HG03066 (cell line): Measurements from ENCODE around the gene NELFA.
"Not testable (repeated sequence)": the region's sequence is repeated elsewhere in the genome, so short reads cannot be mapped to it uniquely, and the experiment has no call there.

ENCODE experiments used
- ATAC-seq: cut with Tn5 transposase; IDR thresholded peaks from one replicate; pipeline ENCODE4 v1.9.1; 2021; ENCODE audit warnings: low read depth; ENCODE audit not compliant: unreplicated experiment

NELFA gene

DNA sequence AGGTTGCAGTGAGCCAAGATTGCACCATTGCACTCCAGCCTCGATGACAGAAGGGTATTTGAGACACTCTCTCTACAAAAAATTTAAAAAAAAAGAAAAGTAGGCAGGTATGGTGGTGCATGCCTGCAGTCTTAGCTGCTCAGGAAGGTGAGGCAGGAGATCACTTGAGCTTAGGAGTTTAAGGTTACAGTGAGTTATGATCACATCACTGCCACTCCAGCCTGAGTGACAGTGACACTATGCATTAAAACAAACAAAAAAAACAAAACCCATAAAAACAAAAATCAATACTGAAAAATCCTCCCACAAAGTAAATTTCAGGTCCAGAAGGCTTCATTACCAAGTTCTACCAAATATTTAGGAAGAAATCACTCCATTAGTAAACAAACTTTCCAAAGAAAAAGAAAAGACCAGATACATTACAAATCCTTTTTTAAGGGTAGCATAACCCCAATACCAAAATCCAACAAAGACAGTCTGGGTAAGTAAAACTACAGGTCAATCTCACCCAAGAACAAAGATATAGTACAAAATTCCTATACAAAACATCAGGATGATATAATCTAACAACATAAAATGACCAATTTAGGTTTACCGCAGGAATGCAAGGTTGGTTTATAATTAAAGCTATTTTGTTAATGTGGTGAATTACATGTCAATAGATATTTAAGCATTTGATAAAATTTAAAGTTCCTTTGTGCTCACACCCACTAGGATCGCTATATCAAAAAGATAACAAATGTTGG lies 11.7 kb downstream of the NELFA start:
- ATAC-seq = no peak

DNA sequence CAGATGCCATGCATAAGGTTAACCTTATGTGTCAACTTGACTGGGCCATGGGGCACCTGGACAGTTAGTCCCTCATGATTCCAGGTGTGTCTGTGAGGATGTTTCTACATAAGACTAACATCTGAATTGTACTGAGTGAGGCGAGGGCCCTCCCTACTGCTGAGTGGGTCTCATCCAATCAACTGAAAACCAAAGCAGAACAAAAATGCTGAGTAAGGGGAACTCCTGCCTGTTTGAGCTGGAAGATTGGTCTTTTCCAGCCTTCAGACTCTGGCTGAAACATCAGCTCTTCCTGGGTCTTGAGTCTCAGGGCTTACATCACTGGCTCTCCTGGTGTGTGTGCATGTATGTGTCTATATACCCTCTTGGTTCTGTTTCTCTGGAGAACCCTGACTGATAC lies 13.8 kb downstream of the NELFA start:
- no peak for ATAC-seq

DNA sequence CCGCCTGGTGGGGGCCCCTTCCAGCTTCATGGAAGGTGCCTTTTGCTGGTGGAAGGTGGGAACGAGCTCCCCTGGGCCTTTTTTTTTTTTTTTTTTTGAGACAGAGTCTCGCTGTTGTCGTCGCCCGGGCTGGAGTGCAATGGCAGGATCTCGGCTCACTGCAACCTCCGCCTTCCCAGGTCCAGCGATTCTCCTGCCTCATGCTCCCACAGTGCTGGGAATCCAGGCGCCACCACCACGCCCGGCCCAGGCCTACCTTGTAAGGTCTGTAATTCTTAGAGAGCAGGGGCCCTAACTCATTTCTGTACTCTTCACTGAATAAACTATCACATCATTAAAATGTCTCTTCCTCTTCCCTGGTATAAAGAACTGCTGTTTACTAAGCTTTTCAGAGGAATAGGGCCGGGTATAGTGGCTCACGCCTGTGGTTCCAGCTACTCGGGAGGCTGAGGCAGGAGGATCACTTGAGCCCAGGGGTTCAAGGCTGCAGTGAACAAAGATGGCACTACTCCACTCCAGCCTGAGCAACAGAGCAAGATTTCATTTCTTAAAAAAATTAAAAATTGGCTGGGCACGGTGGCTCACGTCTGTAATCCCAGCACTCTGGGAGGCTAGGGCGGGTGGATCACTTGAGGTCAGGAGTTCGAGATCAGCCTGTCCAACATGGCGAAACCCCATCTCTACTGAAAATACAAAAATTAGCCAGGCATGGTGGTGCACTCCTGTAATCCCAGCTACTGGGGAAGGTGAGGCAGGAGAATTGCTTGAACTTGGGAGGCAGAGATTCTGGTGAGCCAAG lies 14.9 kb downstream of the NELFA start:
- ATAC-seq = not testable (repeated sequence)

DNA sequence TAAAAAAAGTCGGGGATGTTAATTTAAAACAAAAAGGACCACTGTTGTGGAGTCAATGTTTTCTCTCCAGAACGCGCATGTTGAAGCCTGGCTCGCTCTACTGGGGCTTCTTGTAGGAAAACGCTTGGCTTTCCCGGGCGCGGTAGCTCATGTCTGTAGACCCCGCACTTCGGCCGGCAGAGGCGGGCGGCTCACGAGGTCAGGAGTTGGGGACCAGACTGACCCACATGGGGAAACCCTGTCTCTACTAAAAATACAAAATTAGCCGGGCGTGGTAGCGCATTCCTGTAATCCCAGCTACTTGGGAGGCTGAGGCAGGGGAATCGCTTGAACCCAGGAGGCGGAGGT lies 15.6 kb downstream of the NELFA start:
- no peak for ATAC-seq

DNA sequence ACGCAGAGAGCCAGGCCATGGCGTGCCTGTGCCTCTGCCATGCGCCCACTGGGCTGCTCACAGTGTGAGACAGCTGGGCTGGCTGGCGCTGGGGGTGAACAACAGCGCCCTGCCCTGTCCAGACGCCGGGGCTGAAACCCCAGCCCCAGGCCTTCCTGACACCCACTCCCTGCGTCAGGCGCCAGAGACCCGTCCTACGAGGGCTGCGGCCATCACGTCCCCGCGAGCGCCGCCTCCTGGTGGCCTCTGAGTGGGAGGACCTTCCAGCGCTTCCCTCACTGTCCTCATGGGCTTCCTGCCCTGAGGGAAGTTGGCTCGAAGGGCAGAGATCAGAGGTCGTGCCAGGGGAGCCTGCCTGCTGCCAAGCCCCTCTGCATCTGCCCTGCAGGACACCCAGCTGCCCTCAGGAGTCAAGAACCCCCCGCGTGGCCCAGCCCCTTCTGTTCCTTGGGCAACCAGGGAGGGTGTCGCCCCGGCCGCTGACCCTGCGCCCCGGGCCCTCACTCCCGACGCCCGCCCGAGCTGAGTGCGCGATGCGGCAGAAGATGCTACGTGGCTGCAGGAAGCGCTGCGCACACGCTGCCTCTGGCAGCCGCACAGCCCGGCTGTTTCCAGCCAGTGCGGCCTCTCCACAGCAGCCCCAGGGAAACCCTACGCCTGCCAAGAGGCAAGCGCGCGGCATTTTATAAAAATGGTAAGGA lies 16.2 kb downstream of the NELFA start:
- no peak for ATAC-seq

DNA sequence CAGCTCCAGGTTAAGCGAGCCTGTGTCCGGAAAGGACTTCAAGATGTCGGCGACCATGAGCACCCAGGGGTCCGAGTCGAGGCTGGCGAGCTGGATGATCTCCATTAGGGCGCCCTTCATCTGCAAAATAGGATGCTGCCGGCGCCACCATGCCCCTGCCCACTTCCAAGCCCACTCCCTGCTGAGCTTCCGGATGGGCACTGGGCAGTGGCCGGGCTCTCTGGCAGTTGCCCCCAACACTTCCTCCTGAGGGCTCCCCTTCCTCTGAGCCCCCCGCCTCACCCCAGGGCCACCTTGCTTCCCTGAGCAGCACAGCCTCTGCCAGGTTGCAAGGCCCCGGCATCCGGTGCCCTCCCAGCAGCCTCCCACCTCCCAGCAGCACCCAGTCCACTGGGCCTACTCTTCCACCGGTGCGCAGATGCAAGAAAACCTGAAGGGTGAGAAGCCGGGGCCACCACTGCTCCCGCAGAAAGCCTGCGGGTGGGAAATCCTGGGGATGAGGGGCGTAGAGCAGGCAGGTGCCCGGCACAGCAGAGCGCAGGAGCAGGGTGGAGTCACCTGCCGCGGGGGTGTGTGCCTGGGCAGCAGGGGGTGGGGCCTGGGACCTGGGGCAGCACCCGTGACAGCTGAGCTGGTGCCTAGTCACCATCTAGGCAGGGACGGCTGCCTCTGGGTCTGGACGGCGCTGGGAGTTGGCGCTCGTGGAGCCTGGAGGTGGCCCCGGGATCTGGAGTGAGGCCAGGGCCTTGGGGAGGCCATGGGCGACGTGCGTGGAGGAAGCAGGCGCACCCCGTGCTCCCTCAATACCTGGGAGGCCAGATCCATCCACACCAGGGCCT lies 17.0 kb downstream of the NELFA start:
- no peak for ATAC-seq

DNA sequence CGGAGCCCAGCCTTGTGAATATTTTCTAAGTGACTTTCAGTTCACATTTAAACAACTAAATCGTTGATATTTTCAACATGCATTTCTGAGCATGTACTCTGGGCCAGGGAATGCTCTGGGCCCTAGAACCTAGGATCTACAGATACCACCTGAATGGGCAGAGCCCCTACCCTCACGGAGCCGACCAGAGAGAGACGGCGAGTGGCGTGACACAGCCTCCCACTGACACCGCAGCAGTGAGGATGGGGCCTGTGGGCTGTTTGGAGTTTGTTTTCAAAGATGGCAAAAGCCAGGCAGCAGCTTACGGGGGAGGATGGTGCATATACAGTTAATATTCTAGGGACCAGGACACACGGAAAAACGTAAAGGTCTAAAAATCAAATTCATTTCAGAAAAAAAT lies 17.7 kb downstream of the NELFA start:
- no peak for ATAC-seq

DNA sequence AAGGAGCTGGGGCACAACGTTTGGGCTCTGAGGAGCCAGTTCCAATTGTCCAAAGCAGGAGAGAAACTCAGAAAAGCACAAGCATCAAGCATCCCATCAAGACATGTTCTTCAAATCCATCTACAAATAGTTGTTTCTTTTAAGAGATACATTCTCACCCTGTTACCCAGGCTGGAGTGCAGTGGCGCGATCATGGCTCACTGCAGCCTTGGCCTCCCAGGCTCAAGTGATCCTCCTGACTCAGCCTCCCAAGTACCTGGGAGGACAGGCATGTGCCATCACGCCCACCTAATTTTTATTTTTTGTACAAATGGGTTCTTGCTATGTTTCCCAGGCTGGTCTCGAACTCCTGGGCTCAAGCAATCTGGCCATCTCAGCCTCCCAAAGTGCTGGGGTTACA lies 18.1 kb downstream of the NELFA start:
- ATAC-seq = no peak

DNA sequence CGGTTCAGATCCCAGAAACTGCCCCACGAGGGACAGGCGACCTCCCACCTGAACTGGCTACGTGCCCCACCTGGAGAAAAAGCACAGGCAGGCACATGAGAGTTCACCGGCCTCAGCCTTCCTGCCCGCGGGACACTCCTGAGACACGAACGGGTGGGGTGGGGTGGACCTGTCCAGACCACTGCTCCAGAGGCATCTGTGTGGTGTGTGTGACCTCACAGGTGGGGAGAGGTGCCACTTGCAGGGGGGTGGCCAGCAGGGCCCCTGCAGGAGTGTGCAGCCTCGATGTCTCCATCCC lies 18.5 kb downstream of the NELFA start:
- no peak for ATAC-seq

DNA sequence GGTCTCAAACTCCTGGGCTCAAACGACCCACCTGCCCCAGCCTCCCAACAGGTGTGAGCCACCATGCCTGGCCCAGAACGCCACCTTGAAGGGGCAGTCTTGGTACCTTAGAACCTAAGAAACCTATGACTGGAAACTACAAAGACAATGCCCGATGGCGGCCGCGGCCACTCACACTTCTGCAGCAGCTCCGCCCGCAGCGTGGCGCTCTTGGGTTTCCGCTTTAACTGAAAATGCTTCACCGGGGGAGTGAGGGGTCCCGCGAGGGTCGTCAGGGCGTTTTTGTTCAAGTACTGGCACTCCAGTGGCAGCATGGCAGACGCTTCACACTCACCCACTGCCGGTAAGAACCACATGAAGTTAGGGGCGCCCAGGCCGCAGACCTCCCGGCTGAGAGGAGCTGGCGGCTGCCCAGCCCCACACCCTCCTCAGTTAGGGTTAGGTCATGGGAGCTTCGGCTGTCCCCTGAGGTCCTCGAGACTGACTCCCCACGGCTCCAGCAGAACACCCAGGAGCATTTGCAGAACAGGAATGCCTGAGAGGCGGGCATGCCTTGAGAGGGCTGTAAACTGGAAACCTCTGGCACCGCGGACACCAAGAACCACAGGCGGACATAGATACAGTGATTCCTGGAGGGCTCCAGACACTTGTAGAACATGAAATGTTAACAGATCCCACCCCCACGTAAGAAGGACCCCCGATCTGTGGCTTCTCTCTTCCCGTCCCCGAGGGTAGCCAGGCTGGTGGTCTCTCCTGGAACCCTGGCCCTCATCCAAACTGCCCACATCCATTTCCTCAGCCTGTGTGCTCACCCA lies 19.0 kb downstream of the NELFA start:
- no peak for ATAC-seq

DNA sequence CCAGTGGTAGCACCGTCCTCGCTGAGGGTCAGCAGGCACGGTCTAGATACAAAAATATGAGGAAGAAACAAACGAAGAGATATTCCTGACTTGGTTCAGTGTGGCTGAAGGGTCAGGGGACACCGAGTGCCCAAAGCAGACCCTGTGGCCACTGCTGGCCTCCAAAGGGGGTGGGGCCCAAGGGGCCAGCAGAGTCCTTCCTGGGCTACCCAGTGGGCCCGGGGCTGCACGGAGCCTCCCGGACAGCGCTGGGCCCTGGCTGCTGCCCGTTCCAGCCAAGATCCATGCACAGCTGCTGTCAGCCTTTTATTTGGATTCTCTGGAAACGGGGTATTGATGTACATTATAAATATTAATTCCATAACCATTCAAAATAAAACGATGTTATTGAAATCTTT lies 20.4 kb downstream of the NELFA start:
- ATAC-seq = no peak

DNA sequence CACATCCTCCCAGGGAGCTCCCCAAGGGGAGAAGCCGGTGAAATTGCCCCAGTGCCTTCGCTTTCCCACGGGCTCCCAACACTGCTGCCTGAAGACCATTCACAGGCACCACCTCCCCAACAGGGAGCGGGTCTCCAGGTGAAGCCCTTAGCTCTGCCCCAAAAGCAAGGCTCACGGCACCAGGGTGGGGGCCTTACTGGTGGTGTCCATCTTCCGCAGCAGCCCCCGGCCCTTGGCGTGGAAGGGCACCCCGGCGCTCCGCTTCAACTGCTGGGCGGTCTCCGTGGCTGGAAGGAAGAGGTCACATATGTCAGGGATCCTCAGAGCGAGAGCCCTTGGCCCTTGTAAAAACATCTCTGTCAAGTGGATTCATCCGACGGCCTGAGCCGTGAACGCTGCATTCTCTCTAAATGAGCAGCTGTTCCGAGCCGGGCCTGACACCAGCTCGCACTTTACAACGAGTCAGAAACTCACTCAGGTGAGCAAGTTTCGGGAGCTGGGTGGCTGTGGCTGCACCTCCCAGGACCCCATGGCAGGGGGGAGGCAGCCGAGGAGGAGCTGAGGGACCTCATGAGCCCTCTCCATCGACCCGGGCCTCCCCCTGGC lies 20.9 kb downstream of the NELFA start:
- ATAC-seq = no peak

DNA sequence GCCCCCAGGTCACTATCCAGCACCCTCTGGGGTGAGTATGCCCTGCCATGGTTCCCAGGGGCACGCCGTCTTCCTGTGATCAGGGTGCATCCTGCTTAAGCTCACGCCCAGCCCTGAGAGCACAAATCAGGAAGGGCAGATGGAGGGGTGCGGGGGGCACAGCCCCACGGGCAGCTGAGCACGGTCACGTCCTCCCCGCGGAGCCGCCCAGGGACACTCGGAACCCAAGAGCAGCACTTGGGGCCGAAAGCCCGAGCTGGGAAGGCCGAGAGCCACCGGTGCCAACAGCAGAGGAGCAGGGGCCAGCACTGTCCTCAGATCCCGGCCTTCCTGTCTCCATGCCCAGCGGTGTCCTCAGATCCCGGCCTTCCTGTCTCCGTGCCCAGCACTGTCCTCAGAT lies 21.5 kb downstream of the NELFA start:
- ATAC-seq = no peak

DNA sequence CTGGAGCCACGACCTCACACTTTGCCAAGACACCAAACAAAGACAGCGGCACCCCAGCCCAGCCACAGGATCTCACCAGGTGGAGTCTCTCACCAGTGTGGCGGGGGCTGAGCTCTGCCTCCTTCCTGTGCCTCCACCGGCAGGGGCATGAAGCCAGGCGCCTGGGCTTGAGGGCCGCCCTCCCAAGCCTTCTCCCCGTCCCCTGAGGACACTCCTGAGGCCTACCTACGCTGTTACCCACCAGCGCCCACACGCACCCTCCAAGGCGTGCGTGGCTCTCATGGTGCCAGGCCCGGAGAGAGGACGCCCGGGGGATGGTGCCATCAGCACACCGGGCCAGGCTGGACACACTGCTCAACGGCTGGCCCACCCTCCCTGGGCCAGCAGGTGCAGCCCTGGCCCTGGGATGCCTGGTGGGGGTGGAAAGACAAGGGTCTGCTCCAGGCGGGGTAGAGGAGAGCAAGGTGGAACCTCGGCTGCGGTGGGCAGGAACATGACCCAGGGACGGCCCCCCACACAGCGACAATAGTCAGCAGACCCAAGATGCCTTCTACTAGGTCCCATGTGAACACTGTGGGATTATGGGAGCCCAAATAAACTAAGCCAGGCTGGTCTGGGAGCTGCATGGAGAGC lies 22.1 kb downstream of the NELFA start:
- no peak for ATAC-seq

DNA sequence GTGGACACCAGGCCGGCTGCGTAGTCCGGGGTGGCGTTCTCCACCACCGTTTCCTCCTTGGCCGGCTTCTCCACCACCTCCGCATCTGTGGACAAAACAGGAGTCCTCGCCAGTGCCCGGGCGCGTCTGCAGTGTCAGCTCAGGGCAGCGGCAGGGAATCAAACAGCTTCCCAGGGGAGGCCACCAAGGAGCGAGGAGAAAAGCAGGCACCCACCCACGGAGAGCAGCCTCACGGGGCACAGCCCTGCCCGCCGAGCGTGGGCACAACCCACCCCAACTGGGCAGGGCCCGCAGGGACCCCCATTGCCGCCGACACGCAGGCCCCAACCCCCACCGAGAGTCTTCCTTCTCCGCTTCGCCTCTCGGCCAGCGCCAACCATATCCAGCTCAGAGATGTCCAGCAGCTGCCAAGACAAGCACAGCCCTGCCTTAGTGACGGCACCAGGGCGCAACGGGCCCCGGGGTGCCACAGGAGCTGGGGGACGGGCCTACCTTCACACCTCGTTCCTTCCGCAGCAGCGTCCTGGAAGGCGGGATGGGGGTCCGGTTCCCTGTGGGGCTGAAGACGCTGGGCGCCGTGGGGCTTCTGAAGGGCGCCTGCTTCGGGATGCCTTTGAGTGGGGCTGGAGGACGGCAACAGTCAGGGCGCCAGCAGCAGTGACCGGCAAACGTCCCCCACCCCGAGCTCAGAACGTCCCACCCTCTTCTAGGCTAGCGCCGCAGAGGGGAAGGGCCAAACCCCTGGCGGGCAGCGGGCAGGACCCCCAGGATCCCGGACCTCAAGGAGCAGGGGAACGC lies 22.8 kb downstream of the NELFA start:
- ATAC-seq = no peak

DNA sequence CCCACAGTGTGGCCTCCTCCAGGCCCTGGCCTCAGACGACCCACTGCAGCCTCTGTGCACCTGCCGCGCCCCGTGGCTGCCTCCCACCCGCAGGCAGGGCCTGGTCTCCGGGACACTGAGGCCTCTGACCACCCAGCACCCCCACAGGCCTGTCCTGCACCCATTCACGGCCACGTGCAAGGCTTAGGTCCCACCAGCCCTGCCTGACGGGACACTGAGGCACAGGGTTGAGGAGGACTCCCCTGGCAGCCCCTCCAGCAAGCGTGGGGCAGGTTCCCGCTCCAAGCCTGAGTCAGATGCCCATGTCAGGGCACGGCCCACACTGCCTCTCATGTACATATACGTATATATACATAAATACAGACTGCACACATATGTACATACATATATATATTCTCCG lies 23.5 kb downstream of the NELFA start:
- no peak for ATAC-seq

DNA sequence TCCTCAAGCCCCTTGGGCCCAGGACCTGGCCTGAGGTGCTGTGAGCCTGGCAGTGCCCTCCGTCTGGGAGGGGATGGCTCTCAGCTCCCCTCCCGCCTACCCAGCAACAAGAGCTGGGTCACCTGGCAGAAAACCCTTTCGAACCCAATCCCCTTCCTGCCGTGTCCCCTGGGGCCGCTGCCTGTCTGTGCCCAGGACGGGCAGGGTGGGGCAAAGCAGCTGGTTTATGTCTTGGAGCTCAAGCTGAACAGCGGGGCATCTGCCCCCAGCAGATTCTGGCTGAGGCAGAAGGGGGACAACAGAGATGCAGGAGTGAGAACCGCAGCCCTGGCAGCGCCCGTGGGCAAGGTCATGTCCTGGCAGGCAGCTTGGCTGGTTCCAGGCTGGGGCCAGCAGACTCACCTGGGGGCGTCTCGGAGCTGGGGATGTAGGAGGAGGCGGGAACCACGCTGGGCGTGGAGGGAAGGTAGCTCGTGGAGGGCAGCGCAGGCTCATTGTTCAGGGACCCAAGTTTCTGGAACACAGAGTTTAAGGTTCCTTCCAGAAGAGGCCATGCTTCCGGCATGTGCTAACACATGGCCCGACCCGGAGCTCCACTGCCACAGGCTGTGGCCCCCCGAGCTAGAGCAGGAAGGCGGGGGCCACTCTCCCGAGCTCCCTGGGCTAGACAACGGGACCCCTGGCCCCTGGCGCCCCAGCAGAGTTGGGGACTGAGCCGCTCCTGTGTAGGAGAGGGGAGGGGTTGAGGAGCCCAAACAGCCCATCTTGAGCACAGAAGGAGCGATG lies 24.2 kb downstream of the NELFA start:
- ATAC-seq = no peak
